GM06990 (cell line): ENCODE data around the gene GNL3.

Experiments
- DNase-seq: peaks from one replicate; pipeline ENCODE4 v3.0.0-alpha.2; 2011; ENCODE audit not compliant: insufficient read length; ENCODE audit errors: extremely low read depth
- H3K27me3 ChIP-seq: replicated peaks from 2 replicates; pipeline ENCODE4 v1.6.0; 2011; ENCODE audit warnings: low read length; ENCODE audit not compliant: control insufficient read depth, insufficient read depth
- H3K36me3 ChIP-seq: 2 replicates; pipeline ENCODE4 v1.5.1; 2011; ENCODE audit warnings: low read length; ENCODE audit not compliant: control insufficient read depth, insufficient read depth
- H3K4me3 ChIP-seq: replicated peaks from 2 replicates; pipeline ENCODE4 v1.5.1; 2011; ENCODE audit warnings: low read depth, mild to moderate bottlenecking, control low read depth, low read length
- TF ChIP-seq, protein P1 (sequence below): IDR thresholded peaks from 2 replicates; pipeline ENCODE4 v1.5.1; 2011; ENCODE audit warnings: low read length, control low read depth, mild to moderate bottlenecking, inconsistent platforms; ENCODE audit not compliant: insufficient read depth, poor library complexity, severe bottlenecking

Gene GNL3

DNA sequence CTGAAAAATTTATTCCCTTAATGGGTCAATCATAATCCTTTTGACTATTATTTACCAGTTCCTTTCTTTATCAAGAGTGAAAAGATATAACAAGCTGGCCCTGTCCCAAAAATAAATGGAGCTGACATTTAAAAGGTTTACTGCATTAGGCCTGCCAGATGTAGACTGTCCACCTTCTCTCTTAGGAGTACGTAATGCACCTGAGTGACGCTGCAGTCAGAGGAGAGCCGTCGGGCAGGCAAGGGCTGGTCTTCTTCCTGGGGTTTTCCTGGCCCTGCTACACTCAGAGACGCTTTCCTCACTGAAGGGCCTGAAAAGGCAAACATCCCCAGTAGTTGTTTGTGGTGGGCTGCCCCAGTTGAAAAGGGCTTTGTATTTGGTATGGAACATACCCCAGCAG, 57.3 kb downstream of the GNL3 start:
- TF ChIP-seq, protein P1, sequence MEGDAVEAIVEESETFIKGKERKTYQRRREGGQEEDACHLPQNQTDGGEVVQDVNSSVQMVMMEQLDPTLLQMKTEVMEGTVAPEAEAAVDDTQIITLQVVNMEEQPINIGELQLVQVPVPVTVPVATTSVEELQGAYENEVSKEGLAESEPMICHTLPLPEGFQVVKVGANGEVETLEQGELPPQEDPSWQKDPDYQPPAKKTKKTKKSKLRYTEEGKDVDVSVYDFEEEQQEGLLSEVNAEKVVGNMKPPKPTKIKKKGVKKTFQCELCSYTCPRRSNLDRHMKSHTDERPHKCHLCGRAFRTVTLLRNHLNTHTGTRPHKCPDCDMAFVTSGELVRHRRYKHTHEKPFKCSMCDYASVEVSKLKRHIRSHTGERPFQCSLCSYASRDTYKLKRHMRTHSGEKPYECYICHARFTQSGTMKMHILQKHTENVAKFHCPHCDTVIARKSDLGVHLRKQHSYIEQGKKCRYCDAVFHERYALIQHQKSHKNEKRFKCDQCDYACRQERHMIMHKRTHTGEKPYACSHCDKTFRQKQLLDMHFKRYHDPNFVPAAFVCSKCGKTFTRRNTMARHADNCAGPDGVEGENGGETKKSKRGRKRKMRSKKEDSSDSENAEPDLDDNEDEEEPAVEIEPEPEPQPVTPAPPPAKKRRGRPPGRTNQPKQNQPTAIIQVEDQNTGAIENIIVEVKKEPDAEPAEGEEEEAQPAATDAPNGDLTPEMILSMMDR: no peak
- Histone ChIP-seq H3K4me3 (no peak overlapping the region), H3K27me3 (no peaks in the 10 kb centered on the region), H3K36me3 (peaks cover 5% of the 10 kb centered on the region)
- no peak for DNase-seq

DNA sequence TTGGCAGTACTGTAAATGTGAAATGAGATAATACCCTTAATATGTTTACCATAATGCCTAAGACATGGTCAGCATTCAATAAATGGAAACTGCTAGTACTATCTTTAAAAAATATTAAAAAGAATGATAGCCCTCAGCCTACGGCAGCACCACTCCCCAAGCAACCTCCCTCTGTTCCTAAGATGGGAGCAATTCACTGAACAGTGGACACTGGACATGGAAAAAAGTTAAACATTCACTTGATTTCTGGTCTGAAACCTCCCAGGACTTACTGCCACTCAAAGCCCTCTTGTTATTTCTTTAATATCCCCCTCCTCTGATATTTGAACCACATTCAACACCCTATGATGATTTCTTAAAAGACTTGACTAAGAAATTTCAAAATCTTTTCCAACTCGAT, 57.9 kb downstream of the GNL3 start:
- Histone ChIP-seq H3K27me3 (no peaks in the 10 kb centered on the region), H3K36me3 (peaks cover 4% of the 10 kb centered on the region), H3K4me3 (no peak overlapping the region)
- DNase-seq: no peak
- TF ChIP-seq, protein P1: no peak
